HG03520 (cell line): Measurements from ENCODE around the gene DPF3.

Experiments
- ATAC-seq: cut with Tn5 transposase; IDR thresholded peaks from one replicate; pipeline ENCODE4 v1.9.1; 2021; ENCODE audit warnings: mild to moderate bottlenecking, moderate library complexity; ENCODE audit not compliant: unreplicated experiment

DPF3 gene

GRCh38 chr14:72722201-72722785 lies 171.6 kb downstream of the DPF3 start:
- ATAC-seq = no peak

- ATAC-seq = no peak
Observed at GRCh38 chr14:72721083-72721482, 172.8 kb downstream of the DPF3 start.

- no peak for ATAC-seq
Observed at GRCh38 chr14:72717220-72717619, 176.7 kb downstream of the DPF3 start.

- no peak for ATAC-seq
Observed at GRCh38 chr14:72716476-72716875, 177.4 kb downstream of the DPF3 start.

GRCh38 chr14:72715850-72716228 lies 178.1 kb downstream of the DPF3 start:
- no peak for ATAC-seq

- no peak for ATAC-seq
Observed at GRCh38 chr14:72715215-72715849, 178.6 kb downstream of the DPF3 start.

- no peak for ATAC-seq
Observed at GRCh38 chr14:72714871-72715214, 179.1 kb downstream of the DPF3 start.

- no peak for ATAC-seq
Observed at GRCh38 chr14:72714094-72714493, 179.8 kb downstream of the DPF3 start.

GRCh38 chr14:72711936-72712335 lies 182.0 kb downstream of the DPF3 start:
- ATAC-seq = no peak

- no peak for ATAC-seq
Observed at GRCh38 chr14:72709916-72710611, 183.8 kb downstream of the DPF3 start.

- no peak for ATAC-seq
Observed at GRCh38 chr14:72708708-72709475, 185.0 kb downstream of the DPF3 start.

GRCh38 chr14:72708222-72708621 lies 185.7 kb downstream of the DPF3 start:
- no peak for ATAC-seq

GRCh38 chr14:72706485-72706884 lies 187.4 kb downstream of the DPF3 start:
- ATAC-seq = no peak

GRCh38 chr14:72704502-72704901 lies 189.4 kb downstream of the DPF3 start:
- no peak for ATAC-seq

GRCh38 chr14:72701605-72702004 lies 192.3 kb downstream of the DPF3 start:
- no peak for ATAC-seq

GRCh38 chr14:72701237-72701565 lies 192.7 kb downstream of the DPF3 start:
- no peak for ATAC-seq

GRCh38 chr14:72700338-72701236 lies 193.3 kb downstream of the DPF3 start:
- ATAC-seq = no peak

GRCh38 chr14:72699852-72700257 lies 194.0 kb downstream of the DPF3 start:
- no peak for ATAC-seq

- ATAC-seq = no peak
Observed at GRCh38 chr14:72699443-72699842, 194.5 kb downstream of the DPF3 start.

GRCh38 chr14:72692696-72693095 lies 201.2 kb downstream of the DPF3 start:
- no peak for ATAC-seq

- ATAC-seq = no peak
Observed at GRCh38 chr14:72690324-72690723, 203.6 kb downstream of the DPF3 start.
